DOHH2 (cell line): ENCODE measurements around the gene PPCS.

Experiments used
- H3F3A ChIP-seq: fragments of 200-600 bp; sonication (generic), shearing (Covaris generic); 2 replicates; pipeline ENCODE4 v1.6.0; 2016; ENCODE audit warnings: antibody characterized with exemption, mild to moderate bottlenecking; ENCODE audit not compliant: control insufficient read depth, insufficient read depth
- H3K27ac ChIP-seq: fragments of 200-600 bp; sonication (generic); 2 replicates; pipeline ENCODE4 v1.5.1; 2014; ENCODE audit warnings: low read depth, mild to moderate bottlenecking, low read length, moderate library complexity
- H3K27me3 ChIP-seq: fragments of 200-600 bp; sonication (generic); 2 replicates; pipeline ENCODE4 v1.6.1; 2014; ENCODE audit warnings: mild to moderate bottlenecking, low read length, mixed read lengths; ENCODE audit not compliant: control insufficient read depth
- H3K36me3 ChIP-seq: fragments of 200-600 bp; sonication (generic); 2 replicates; pipeline ENCODE4 v1.6.1; 2014; ENCODE audit warnings: mild to moderate bottlenecking, low read length, moderate library complexity, mixed read lengths; ENCODE audit not compliant: control insufficient read depth
- H3K4me1 ChIP-seq: fragments of 200-600 bp; sonication (generic); 2 replicates; pipeline ENCODE4 v1.6.1; 2014; ENCODE audit warnings: mild to moderate bottlenecking, low read length, mixed read lengths; ENCODE audit not compliant: control insufficient read depth
- H3K4me2 ChIP-seq: fragments of 200-600 bp; sonication (generic); 2 replicates; pipeline ENCODE4 v1.6.0; 2014; ENCODE audit warnings: mild to moderate bottlenecking, low read length, moderate library complexity
- H3K4me3 ChIP-seq: fragments of 200-600 bp; sonication (generic); 2 replicates; pipeline ENCODE4 v1.5.1; 2014; ENCODE audit warnings: mild to moderate bottlenecking, low read length, mixed read lengths
- H3K79me2 ChIP-seq: fragments of 200-600 bp; sonication (generic); 2 replicates; pipeline ENCODE4 v1.6.1; 2014; ENCODE audit warnings: mild to moderate bottlenecking, low read length, mixed read lengths; ENCODE audit not compliant: control insufficient read depth
- H3K9me2 ChIP-seq: fragments of 200-600 bp; sonication (generic); replicated peaks from 2 replicates; pipeline ENCODE4 v1.6.1; 2014; ENCODE audit warnings: mild to moderate bottlenecking, low read length, mixed read lengths; ENCODE audit not compliant: control insufficient read depth
- H3K9me3 ChIP-seq: fragments of 200-600 bp; sonication (generic); 2 replicates; pipeline ENCODE4 v1.6.1; 2014; ENCODE audit warnings: antibody characterized with exemption, low read length, mixed read lengths; ENCODE audit not compliant: control insufficient read depth, insufficient read depth
- H4K20me1 ChIP-seq: fragments of 200-600 bp; sonication (generic); 2 replicates; pipeline ENCODE4 v1.6.0; 2014; ENCODE audit warnings: low read depth, mild to moderate bottlenecking, antibody characterized with exemption, low read length, moderate library complexity; ENCODE audit not compliant: control insufficient read depth, insufficient read depth
- EZH2phosphoT487 ChIP-seq: fragments of 200-600 bp; sonication (generic); IDR thresholded peaks from 2 replicates; pipeline ENCODE4 v1.6.1; 2017; ENCODE audit warnings: borderline replicate concordance, mild to moderate bottlenecking, antibody characterized with exemption, low read length, moderate library complexity, mixed read lengths
- TF ChIP-seq, protein P1 (sequence below): fragments of 200-600 bp; sonication (generic); IDR thresholded peaks from one replicate; pipeline ENCODE4 v1.5.1; 2014; ENCODE audit warnings: antibody characterized with exemption, mild to moderate bottlenecking, low read depth, low read length; ENCODE audit not compliant: poor library complexity, severe bottlenecking

PPCS gene

DNA sequence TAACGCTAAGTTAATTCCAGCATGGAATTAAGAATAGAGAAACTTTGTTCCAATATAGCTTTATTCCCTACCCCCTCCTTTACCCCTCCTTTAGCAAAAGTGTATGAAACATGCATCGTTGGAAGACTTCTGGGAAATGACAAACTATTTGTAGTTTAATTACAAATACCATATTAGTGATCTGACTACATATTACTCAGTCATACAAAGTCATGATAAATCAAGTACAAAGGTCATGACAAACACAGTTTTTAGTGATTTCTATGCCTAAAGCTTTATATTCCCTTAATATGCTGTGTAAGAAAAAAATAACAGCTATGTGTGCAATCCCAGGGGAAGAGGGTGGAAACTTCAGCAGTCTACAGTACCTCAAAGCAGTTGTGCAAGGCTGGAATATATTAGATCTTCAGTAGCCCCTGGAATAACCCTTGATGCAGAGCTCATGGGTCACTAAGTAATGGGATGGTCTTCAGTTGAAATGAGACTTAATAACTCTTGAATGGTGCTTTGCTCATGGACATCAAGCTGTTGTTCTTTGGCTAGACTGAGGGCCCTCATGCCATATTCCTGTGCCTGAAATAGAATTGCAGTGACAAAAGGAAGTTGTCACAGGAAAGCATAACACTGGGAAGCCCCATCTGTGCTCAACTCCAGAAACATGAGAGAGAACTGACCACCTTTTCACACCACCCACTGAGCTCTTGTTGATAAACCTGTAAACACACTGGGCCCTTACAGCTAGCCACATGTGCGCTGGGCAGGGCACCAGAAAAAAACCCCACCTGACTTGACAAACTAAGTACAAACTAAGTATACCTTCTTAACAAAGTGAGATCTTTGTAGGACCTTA, 25.8 kb upstream of the PPCS start:
- no peak overlapping the region for H3K4me3 ChIP-seq
- H3K27me3 ChIP-seq = no peaks in the 10 kb centered on the region; the same call in none of the 2 replicates
- H3K9me2 ChIP-seq = no peaks in the 10 kb centered on the region
- no peaks in the 10 kb centered on the region for H3K4me1 ChIP-seq
- no peaks in the 10 kb centered on the region for H3K9me3 ChIP-seq
- H3K36me3 ChIP-seq = no peaks in the 10 kb centered on the region
- H3K27ac ChIP-seq = no peak overlapping the region
- H4K20me1 ChIP-seq = no peaks in the 10 kb centered on the region
- no peaks in the 10 kb centered on the region for H3F3A ChIP-seq
- no peak for TF ChIP-seq EZH2phosphoT487
- TF ChIP-seq, protein P1, sequence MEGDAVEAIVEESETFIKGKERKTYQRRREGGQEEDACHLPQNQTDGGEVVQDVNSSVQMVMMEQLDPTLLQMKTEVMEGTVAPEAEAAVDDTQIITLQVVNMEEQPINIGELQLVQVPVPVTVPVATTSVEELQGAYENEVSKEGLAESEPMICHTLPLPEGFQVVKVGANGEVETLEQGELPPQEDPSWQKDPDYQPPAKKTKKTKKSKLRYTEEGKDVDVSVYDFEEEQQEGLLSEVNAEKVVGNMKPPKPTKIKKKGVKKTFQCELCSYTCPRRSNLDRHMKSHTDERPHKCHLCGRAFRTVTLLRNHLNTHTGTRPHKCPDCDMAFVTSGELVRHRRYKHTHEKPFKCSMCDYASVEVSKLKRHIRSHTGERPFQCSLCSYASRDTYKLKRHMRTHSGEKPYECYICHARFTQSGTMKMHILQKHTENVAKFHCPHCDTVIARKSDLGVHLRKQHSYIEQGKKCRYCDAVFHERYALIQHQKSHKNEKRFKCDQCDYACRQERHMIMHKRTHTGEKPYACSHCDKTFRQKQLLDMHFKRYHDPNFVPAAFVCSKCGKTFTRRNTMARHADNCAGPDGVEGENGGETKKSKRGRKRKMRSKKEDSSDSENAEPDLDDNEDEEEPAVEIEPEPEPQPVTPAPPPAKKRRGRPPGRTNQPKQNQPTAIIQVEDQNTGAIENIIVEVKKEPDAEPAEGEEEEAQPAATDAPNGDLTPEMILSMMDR = no peak
- H3K79me2 ChIP-seq = no peaks in the 10 kb centered on the region
- no peak overlapping the region for H3K4me2 ChIP-seq

DNA sequence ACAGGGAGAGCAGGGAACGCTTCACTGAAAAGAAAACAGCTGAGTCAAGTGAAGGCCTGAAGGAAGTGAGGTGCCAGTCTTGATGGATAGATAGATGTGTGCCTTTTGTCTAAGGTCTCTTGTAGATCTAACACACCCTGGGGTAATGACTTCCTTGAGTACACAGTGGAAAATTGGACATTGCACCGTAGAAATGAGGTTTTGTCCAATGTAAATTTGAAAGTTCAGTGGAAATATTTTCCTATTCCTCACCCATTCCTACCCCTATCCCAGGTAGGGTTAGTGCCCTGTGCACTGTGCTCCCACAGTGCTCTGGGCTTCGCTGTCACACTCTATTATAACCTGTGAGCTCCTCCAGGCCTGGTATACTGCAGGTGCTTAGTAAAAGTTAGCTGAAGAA, 24.8 kb upstream of the PPCS start:
- Histone ChIP-seq H3K36me3 (no peaks in the 10 kb centered on the region), H3K9me2 (no peaks in the 10 kb centered on the region), H3K4me2 (no peak overlapping the region), H3K4me3 (no peak overlapping the region), H3K4me1 (no peaks in the 10 kb centered on the region), H3K79me2 (no peaks in the 10 kb centered on the region), H4K20me1 (no peaks in the 10 kb centered on the region), H3K27ac (no peak overlapping the region), H3F3A (no peaks in the 10 kb centered on the region), H3K9me3 (no peaks in the 10 kb centered on the region), H3K27me3 (no peaks in the 10 kb centered on the region; the same call in none of the 2 replicates)
- TF ChIP-seq EZH2phosphoT487 = no peak

GRCh38 chr1:42432714-42433113, 23.6 kb upstream of the PPCS start:
- H3K9me3 ChIP-seq = no peaks in the 10 kb centered on the region
- H3K27ac ChIP-seq = no peak overlapping the region
- no peaks in the 10 kb centered on the region; the same call in none of the 2 replicates for H3K27me3 ChIP-seq
- H3K4me2 ChIP-seq = no peak overlapping the region
- no peaks in the 10 kb centered on the region for H4K20me1 ChIP-seq
- no peaks in the 10 kb centered on the region for H3K9me2 ChIP-seq
- H3K4me3 ChIP-seq = no peak overlapping the region
- no peak for TF ChIP-seq EZH2phosphoT487
- H3K4me1 ChIP-seq = no peaks in the 10 kb centered on the region
- H3F3A ChIP-seq = no peaks in the 10 kb centered on the region
- H3K79me2 ChIP-seq = no peaks in the 10 kb centered on the region
- H3K36me3 ChIP-seq = no peaks in the 10 kb centered on the region

DNA sequence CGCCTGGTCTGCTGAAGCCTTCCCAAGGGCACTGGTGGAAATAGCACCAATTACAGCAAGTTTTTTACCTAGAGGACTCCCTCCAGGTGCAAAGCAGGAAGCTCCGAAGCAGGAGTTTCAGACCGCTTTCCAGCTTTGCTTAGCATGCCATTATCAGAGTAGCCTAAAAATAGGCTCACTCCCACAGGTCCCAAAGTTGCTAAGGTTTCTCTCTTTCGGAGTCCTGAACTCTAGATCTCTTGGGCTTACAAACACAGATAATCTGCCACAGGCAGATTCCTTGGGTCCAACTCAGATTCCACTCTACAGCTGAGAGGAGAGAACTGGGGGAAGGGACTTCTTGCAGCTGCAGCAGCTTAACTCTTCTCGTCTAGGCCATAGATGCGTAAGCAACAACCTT, 23.0 kb upstream of the PPCS start:
- no peak for TF ChIP-seq EZH2phosphoT487
- TF ChIP-seq, protein P1 = no peak
- Histone ChIP-seq H3F3A (no peaks in the 10 kb centered on the region), H3K79me2 (no peaks in the 10 kb centered on the region), H3K4me2 (no peak overlapping the region), H3K36me3 (no peaks in the 10 kb centered on the region), H3K4me1 (no peaks in the 10 kb centered on the region), H3K27ac (no peak overlapping the region), H3K9me2 (no peaks in the 10 kb centered on the region), H4K20me1 (no peaks in the 10 kb centered on the region), H3K4me3 (no peak overlapping the region), H3K9me3 (no peaks in the 10 kb centered on the region), H3K27me3 (no peaks in the 10 kb centered on the region; the same call in none of the 2 replicates)
